GM12878 (cell line): ENCODE data around the gene POLR2L. TPM values are rescaled to one million over a fixed set of nuclear protein-coding genes. Genes with fewer than 3 reads are reported as not detected.

Source experiments
- ATAC-seq: fragments of 200-7000 bp; cut with Tn5 transposase; 3 replicates; pipeline ENCODE4 v1.9.1; 2020; ENCODE audit warnings: mild to moderate bottlenecking, moderate library complexity
- BruUV-seq: library from RNA; stranded (reverse); fragments of 400-500 nt; replicated peaks from 2 replicates; lab custom pipeline; 2021; lab: Mats Ljungman, UMichigan
- CTCF ChIA-PET: fragments of 300-600 bp; sonication (Branson Sonifier 250); formaldehyde crosslinking; extraction: SDS; loops from one replicate; lab custom pipeline; 2021; ENCODE audit warnings: inconsistent platforms; lab: Yijun Ruan, JAX
- POLR2A ChIA-PET: fragments of 350-600 bp; formaldehyde crosslinking; extraction: SDS; loops from one replicate; lab custom pipeline; 2021; ENCODE audit warnings: inconsistent platforms; lab: Charles Lee
- RAD21 ChIA-PET: fragments of 300-600 bp; sonication (Branson Sonifier 250); formaldehyde crosslinking; loops from one replicate; lab custom pipeline; 2023; ENCODE audit warnings: antibody characterized with exemption; ENCODE audit not compliant: unreplicated experiment; lab: Charles Lee
- SMC1A ChIA-PET: fragments of 300-600 bp; sonication (Branson Sonifier 250); formaldehyde crosslinking; loops from one replicate; lab custom pipeline; 2023; ENCODE audit not compliant: unreplicated experiment, uncharacterized antibody; lab: Charles Lee
- DNase-seq: peaks from one replicate; pipeline ENCODE4 v3.0.0-alpha.2; 2011; ENCODE audit warnings: low read depth, low spot score
- FAIRE-seq: peaks from 3 replicates; lab custom pipeline; 2011; peaks lifted over from hg19 to GRCh38; lab: Jason Lieb, UNC
- H2AFZ ChIP-seq: 2 replicates; pipeline ENCODE4 v1.6.0; 2011; ENCODE audit warnings: low read depth, low read length, control low read depth; ENCODE audit not compliant: control insufficient read depth
- H3K27ac ChIP-seq: 2 replicates; pipeline ENCODE4 v1.5.1; 2011; ENCODE audit warnings: control low read depth; ENCODE audit not compliant: control insufficient read depth, insufficient read depth
- H3K27me3 ChIP-seq, 2 experiments: replicated peaks in 1 of 2; 2 replicates each; pipeline versions ENCODE4 v1.6.0 to v1.6.1; 2011; ENCODE audit warnings: low read length in 1 of 2; ENCODE audit not compliant: control insufficient read depth in 2 of 2, insufficient read depth in 2 of 2
- H3K36me3 ChIP-seq, 2 experiments: 2 replicates each; pipeline ENCODE4 v1.5.1; 2011; ENCODE audit warnings: low read length in 1 of 2; ENCODE audit not compliant: control insufficient read depth in 2 of 2, insufficient read depth in 2 of 2
- H3K4me1 ChIP-seq: 2 replicates; pipeline ENCODE4 v1.6.1; 2011; ENCODE audit warnings: mild to moderate bottlenecking, low read length, moderate library complexity, mixed read lengths; ENCODE audit not compliant: control insufficient read depth, insufficient read depth
- H3K4me2 ChIP-seq: 2 replicates; pipeline ENCODE4 v1.6.0; 2011; ENCODE audit warnings: control low read depth; ENCODE audit not compliant: control insufficient read depth, insufficient read depth
- H3K4me3 ChIP-seq: fragments of 200-600 bp; sonication (generic); 2 replicates; pipeline ENCODE4 v1.5.1; 2016
- H3K79me2 ChIP-seq: 2 replicates; pipeline ENCODE4 v1.6.0; 2011; ENCODE audit warnings: low read length; ENCODE audit not compliant: control insufficient read depth, insufficient read depth
- H3K9ac ChIP-seq: 2 replicates; pipeline ENCODE4 v1.8.0; 2011; ENCODE audit warnings: low read length, control low read depth, mixed read lengths; ENCODE audit not compliant: control insufficient read depth, insufficient read depth
- H3K9me3 ChIP-seq: replicated peaks from 3 replicates; pipeline ENCODE4 v1.5.1; 2011; ENCODE audit warnings: mild to moderate bottlenecking, low read length; ENCODE audit not compliant: control insufficient read depth, insufficient read depth
- H4K20me1 ChIP-seq: 2 replicates; pipeline ENCODE4 v1.6.0; 2011; ENCODE audit not compliant: control insufficient read depth, insufficient read depth
- EP300 ChIP-seq, 2 experiments: fragments of 150-350 bp in 1 of 2; IDR thresholded peaks; 2 replicates each; pipeline ENCODE4 v1.6.1; 2011 to 2012; ENCODE audit warnings: low read depth in 2 of 2, low read length in 2 of 2, borderline replicate concordance in 1 of 2, improper control_type of control experiment in 1 of 2, inconsistent platforms in 1 of 2; ENCODE audit not compliant: control insufficient read depth in 1 of 2
- IRF5 ChIP-seq: fragments of 450-650 bp; IDR thresholded peaks from 2 replicates; pipeline ENCODE4 v1.6.1; 2017; ENCODE audit warnings: borderline replicate concordance
- KLF5 ChIP-seq: fragments of 450-650 bp; IDR thresholded peaks from 2 replicates; pipeline ENCODE4 v1.6.1; 2014; ENCODE audit warnings: mild to moderate bottlenecking; ENCODE audit not compliant: partially characterized antibody
- MAX ChIP-seq: IDR thresholded peaks from 2 replicates; pipeline ENCODE4 v1.6.1; 2012; ENCODE audit warnings: low read depth, low read length, improper control_type of control experiment
- PRDM15 ChIP-seq: fragments of 450-650 bp; formaldehyde crosslinking; IDR thresholded peaks from 2 replicates; pipeline ENCODE4 v1.4.0; 2020; ENCODE audit warnings: mild to moderate bottlenecking, moderate library complexity
- SKIL ChIP-seq: fragments of 450-650 bp; IDR thresholded peaks from 2 replicates; pipeline ENCODE4 v1.6.1; 2017; ENCODE audit warnings: mild to moderate bottlenecking, low read depth, inconsistent platforms; ENCODE audit not compliant: poor library complexity, severe bottlenecking
- SUZ12 ChIP-seq: fragments of 200-600 bp; sonication (generic); IDR thresholded peaks from one replicate; pipeline ENCODE4 v1.6.1; 2018; ENCODE audit warnings: antibody characterized with exemption, mild to moderate bottlenecking; ENCODE audit not compliant: unreplicated experiment
- TCF3 ChIP-seq: IDR thresholded peaks from 2 replicates; pipeline ENCODE4 v1.6.1; 2012; ENCODE audit warnings: low read depth, mild to moderate bottlenecking, low read length, borderline replicate concordance; ENCODE audit not compliant: insufficient read depth
- USF1 ChIP-seq: IDR thresholded peaks from 2 replicates; pipeline ENCODE4 v1.6.1; 2011; ENCODE audit warnings: borderline replicate concordance, low read depth, mild to moderate bottlenecking, moderate library complexity, mixed read lengths, low read length; ENCODE audit not compliant: insufficient read depth; ENCODE audit errors: extremely low read length
- USF2 ChIP-seq: IDR thresholded peaks from 2 replicates; pipeline ENCODE4 v1.6.1; 2011; ENCODE audit warnings: low read depth, low read length, improper control_type of control experiment, borderline replicate concordance
- WGBS: methylation state at CpG from one replicate; pipeline ENCODE4 v1.1.6; 2016; ENCODE audit warnings: low lambda C conversion rate; ENCODE audit not compliant: insufficient replicate concordance, insufficient coverage; ENCODE audit errors: missing lambda C conversion rate; 5-methylcytosine and 5-hydroxymethylcytosine counted together
- in situ Hi-C: fragments of 300-500 bp; cut with MboI; formaldehyde crosslinking; loops from 9 replicates; pipeline ENCODE4 v1.14.3; 2018; ENCODE audit warnings: mixed read lengths
- intact Hi-C: fragments of 100-400 bp; cut with micrococcal nuclease; formaldehyde crosslinking; loops from one replicate; pipeline ENCODE4 v1.14.2; 2022; ENCODE audit not compliant: unreplicated experiment
- polyA plus RNA-seq, 11 experiments: library from polyadenylated mRNA; depleted of rRNA in 4 of 11; unstranded in 6 of 11; stranded (reverse) in 5 of 11; fragments of >200 nt; fragmentation: Nextera tagmentation in 4 of 11; fragmentation: Illumina TruSeq in 1 of 11; extraction: Ambion mirVana in 4 of 11; extraction: Trizol in 1 of 11; gene quantifications; 1 replicate in 1 of 11; 2 replicates in 10 of 11; pipeline versions ENCODE4 v1.2.1 to v1.2.3, GENCODE V29; 2011 to 2016; ENCODE audit warnings: inconsistent platforms in 2 of 11, missing spikeins in 2 of 11, low read depth in 1 of 11
- total RNA-seq, 4 experiments: library from RNA; depleted of rRNA in 3 of 4; stranded (reverse); fragments of >200 nt in 3 of 4; fragmentation: Illumina TruSeq in 1 of 4; extraction: Trizol in 1 of 4; gene quantifications; 2 replicates each; pipeline versions ENCODE4 v1.2.1 to v1.2.3, GENCODE V29; 2013 to 2021

Gene POLR2L
- total and polyA plus RNA-seq, 10 of the 15 experiments (the other 5 are each of a cell fraction or from before 2014, with no cell fraction given): 23.1 to 497 (median 125) TPM

- peak overlapping the region; percentile 93 for H3K4me2 ChIP-seq
- no peaks in the 10 kb centered on the region; a peak in 1 of 4 replicates for H3K36me3 ChIP-seq
- BruUV-seq: no TSS peak
- FAIRE-seq: no peak
- no peak for DNase-seq
- in situ Hi-C loops (no loop called here), intact Hi-C loops (no loop called here)
- CTCF ChIA-PET: interaction anchor here (1.1 kb wide), 1 partner anchor 18 kb away, joined by 3 read pairs; no protein-coding TSS in a partner anchor
- H3K79me2 ChIP-seq: no peaks in the 10 kb centered on the region
- H3K4me1 ChIP-seq: peaks cover 42% of the 10 kb centered on the region
- H3K9ac ChIP-seq: no peak overlapping the region
- H3K27ac ChIP-seq: no peak overlapping the region
- SMC1A ChIA-PET: no interaction called here
- H3K9me3 ChIP-seq: no peaks in the 10 kb centered on the region
- no peaks in the 10 kb centered on the region for H4K20me1 ChIP-seq
- H3K27me3 ChIP-seq: no peaks in the 10 kb centered on the region; a peak in 3 of 4 replicates
- peak; percentile 72 for ATAC-seq
- 3% methylated on average over 69 of the region's 78 CpGs for WGBS
- POLR2A ChIA-PET: interaction anchor here (0.6 to 5.2 kb wide), 3 partner anchors 11 to 35 kb away, joined by 3 to 33 read pairs (median 21); partner anchors contain the start of genes PNPLA2, POLR2L and TSPAN4
- H2AFZ ChIP-seq: no peak overlapping the region
- RAD21 ChIA-PET: interaction anchor here (1.0 to 1.3 kb wide), 2 partner anchors 11 to 21 kb away, joined by 3 read pairs; partner anchors contain the start of gene RPLP2
- H3K4me3 ChIP-seq: peak overlapping the region; percentile 49
- peak; percentile 87 for TF ChIP-seq TCF3
- TF ChIP-seq PRDM15 (CRISPR knock-in tag): no peak
- peak; percentile 59 for TF ChIP-seq USF1
- no peak for TF ChIP-seq SKIL
- peak; percentile 25 for TF ChIP-seq USF2
- TF ChIP-seq IRF5: no peak
- no peak for TF ChIP-seq SUZ12
- TF ChIP-seq MAX: no peak
- TF ChIP-seq EP300 (IDR thresholded peaks at IDR 0.05; ENCODE audit: borderline replicate concordance in 1 of 2, control insufficient read depth in 1 of 2, low read depth in 2 of 2, low read length in 2 of 2): no peak
- TF ChIP-seq KLF5: no peak
Measured at GRCh38 chr11:830295-831117, 11.8 kb downstream of the POLR2L start.
